RWPE2 (cell line): Measurements from ENCODE around the gene PNO1.

Source experiments
- ATAC-seq: fragments of 200-7000 bp; cut with Tn5 transposase; 3 replicates; pipeline ENCODE4 v1.9.1; 2021; ENCODE audit warnings: low read depth
- DNase-seq: peaks from one replicate; pipeline ENCODE4 v3.0.0-alpha.2; 2020; ENCODE audit warnings: low spot score
- H3K27ac ChIP-seq: fragments of 450-650 bp; 2 replicates; pipeline ENCODE4 v1.5.1; 2017; ENCODE audit warnings: mild to moderate bottlenecking; ENCODE audit not compliant: poor library complexity, severe bottlenecking
- H3K27me3 ChIP-seq: fragments of 250-450 bp; sonication (Bioruptor Pico); 2 replicates; pipeline ENCODE4 v1.5.1; 2021; ENCODE audit warnings: mild to moderate bottlenecking, moderate library complexity; ENCODE audit not compliant: insufficient read depth, poor library complexity, severe bottlenecking
- H3K36me3 ChIP-seq: fragments of 250-450 bp; sonication (Bioruptor Pico); 2 replicates; pipeline ENCODE4 v1.5.1; 2020; ENCODE audit warnings: low read depth, mild to moderate bottlenecking, moderate library complexity
- H3K4me1 ChIP-seq: fragments of 250-450 bp; sonication (Bioruptor Pico); 2 replicates; pipeline ENCODE4 v1.5.1; 2021; ENCODE audit warnings: mild to moderate bottlenecking, moderate library complexity; ENCODE audit not compliant: insufficient read depth, poor library complexity, severe bottlenecking
- H3K4me3 ChIP-seq: fragments of 250-450 bp; sonication (Bioruptor Pico); 2 replicates; pipeline ENCODE4 v1.5.1; 2021; ENCODE audit warnings: mild to moderate bottlenecking, moderate library complexity; ENCODE audit not compliant: severe bottlenecking
- H3K9me3 ChIP-seq: fragments of 250-450 bp; sonication (Bioruptor Pico); 2 replicates; pipeline ENCODE4 v1.5.1; 2021; ENCODE audit warnings: mild to moderate bottlenecking, moderate library complexity; ENCODE audit not compliant: severe bottlenecking
- CTCF ChIP-seq: fragments of 450-650 bp; IDR thresholded peaks from one replicate; pipeline ENCODE4 v1.5.1; 2017; ENCODE audit warnings: mild to moderate bottlenecking, moderate library complexity; ENCODE audit not compliant: poor library complexity, severe bottlenecking

The PNO1 gene

GRCh38 chr2:68155618-68156017 is 2.1 kb upstream of the PNO1 start:
- no peaks in the 10 kb centered on the region for H3K9me3 ChIP-seq
- ATAC-seq (no peak), DNase-seq (no peak)
- no peak overlapping the region for H3K27ac ChIP-seq
- no peak for TF ChIP-seq CTCF
- H3K27me3 ChIP-seq = no peaks in the 10 kb centered on the region
- H3K4me3 ChIP-seq = no peak overlapping the region
- H3K36me3 ChIP-seq = peaks cover 24% of the 10 kb centered on the region
- peaks cover 18% of the 10 kb centered on the region for H3K4me1 ChIP-seq

GRCh38 chr2:68156419-68156818 is 1.3 kb upstream of the PNO1 start:
- no peak overlapping the region for H3K27ac ChIP-seq
- no peak for ATAC-seq
- TF ChIP-seq CTCF = no peak
- peaks cover 13% of the 10 kb centered on the region for H3K4me1 ChIP-seq
- no peak for DNase-seq
- H3K36me3 ChIP-seq = peaks cover 32% of the 10 kb centered on the region
- no peaks in the 10 kb centered on the region for H3K9me3 ChIP-seq
- H3K27me3 ChIP-seq = no peaks in the 10 kb centered on the region
- H3K4me3 ChIP-seq = peak overlapping the region; percentile 80

- TF ChIP-seq CTCF = no peak
- Histone ChIP-seq H3K4me1 (peaks cover 13% of the 10 kb centered on the region), H3K27me3 (no peaks in the 10 kb centered on the region), H3K27ac (peak overlapping the region; percentile 66), H3K36me3 (peaks cover 38% of the 10 kb centered on the region), H3K4me3 (peak overlapping the region; percentile 80), H3K9me3 (no peaks in the 10 kb centered on the region)
- ATAC-seq = peak; percentile 46
- DNase-seq = no peak
These were observed 686 bp upstream of the PNO1 start for GRCh38 chr2:68157002-68157401.

- no peaks in the 10 kb centered on the region for H3K9me3 ChIP-seq
- peaks cover 49% of the 10 kb centered on the region for H3K36me3 ChIP-seq
- TF ChIP-seq CTCF = no peak
- H3K27ac ChIP-seq = peak overlapping the region; percentile 66
- ATAC-seq = no peak; the same call in 2 of the 3 replicates
- no peak for DNase-seq
- H3K4me1 ChIP-seq = peaks cover 13% of the 10 kb centered on the region
- no peaks in the 10 kb centered on the region for H3K27me3 ChIP-seq
- peak overlapping the region; percentile 80 for H3K4me3 ChIP-seq
These were observed 403 bp downstream of the PNO1 start for GRCh38 chr2:68158134-68158447.

- no peak for DNase-seq
- H3K27me3 ChIP-seq = no peaks in the 10 kb centered on the region
- no peak for ATAC-seq
- peaks cover 7% of the 10 kb centered on the region for H3K4me1 ChIP-seq
- H3K36me3 ChIP-seq = peaks cover 89% of the 10 kb centered on the region
- H3K27ac ChIP-seq = no peak overlapping the region
- no peak for TF ChIP-seq CTCF
- no peaks in the 10 kb centered on the region for H3K9me3 ChIP-seq
- no peak overlapping the region for H3K4me3 ChIP-seq
These were observed 6.0 kb downstream of the PNO1 start for GRCh38 chr2:68163641-68164040.
